Fibroblast of villous mesenchyme (primary cell): ENCODE results near the gene CSTB. TPM values are rescaled to one million over a fixed set of nuclear protein-coding genes. Genes with fewer than 3 reads are reported as not detected.

Source experiments
- DNase-seq: peaks from one replicate; pipeline ENCODE4 v3.0.0-alpha.2; 2010; ENCODE audit warnings: low read depth
- H3K4me3 ChIP-seq: 2 replicates; pipeline ENCODE4 v1.5.1; 2011; ENCODE audit warnings: low read depth, mild to moderate bottlenecking, low read length
- total RNA-seq: library from RNA; depleted of rRNA; stranded (reverse); fragments of >200 nt; gene quantifications from 2 replicates; pipeline ENCODE4 v1.2.3, GENCODE V29; 2012
- TF ChIP-seq, protein P1 (sequence below): IDR thresholded peaks from 2 replicates; pipeline ENCODE4 v1.5.1; 2012; ENCODE audit warnings: low read depth, mild to moderate bottlenecking, low read length; ENCODE audit not compliant: insufficient read depth

Gene CSTB
- total RNA-seq, 1 donor: 16.0 TPM

DNA sequence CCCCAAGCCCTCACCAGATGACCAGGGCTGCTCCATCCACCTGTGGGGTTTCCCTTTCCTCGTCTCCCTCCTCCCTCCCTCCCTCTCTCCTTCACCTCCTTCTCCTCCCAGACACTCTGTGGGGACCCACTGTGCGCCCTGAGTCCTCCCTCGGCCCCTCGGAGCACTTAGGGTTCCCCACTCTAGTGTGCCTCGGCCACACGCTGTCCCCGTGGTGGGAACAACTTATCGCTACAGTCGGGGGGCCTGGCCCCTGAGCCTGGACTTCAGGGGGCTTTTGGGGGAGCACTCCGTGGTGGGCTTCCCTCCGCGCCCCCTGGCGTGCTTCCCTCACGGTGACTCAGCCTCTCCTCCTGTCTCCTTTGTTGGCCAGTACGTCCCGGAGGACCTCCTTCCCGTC is 27.5 kb downstream of the CSTB start:
- TF ChIP-seq, protein P1, sequence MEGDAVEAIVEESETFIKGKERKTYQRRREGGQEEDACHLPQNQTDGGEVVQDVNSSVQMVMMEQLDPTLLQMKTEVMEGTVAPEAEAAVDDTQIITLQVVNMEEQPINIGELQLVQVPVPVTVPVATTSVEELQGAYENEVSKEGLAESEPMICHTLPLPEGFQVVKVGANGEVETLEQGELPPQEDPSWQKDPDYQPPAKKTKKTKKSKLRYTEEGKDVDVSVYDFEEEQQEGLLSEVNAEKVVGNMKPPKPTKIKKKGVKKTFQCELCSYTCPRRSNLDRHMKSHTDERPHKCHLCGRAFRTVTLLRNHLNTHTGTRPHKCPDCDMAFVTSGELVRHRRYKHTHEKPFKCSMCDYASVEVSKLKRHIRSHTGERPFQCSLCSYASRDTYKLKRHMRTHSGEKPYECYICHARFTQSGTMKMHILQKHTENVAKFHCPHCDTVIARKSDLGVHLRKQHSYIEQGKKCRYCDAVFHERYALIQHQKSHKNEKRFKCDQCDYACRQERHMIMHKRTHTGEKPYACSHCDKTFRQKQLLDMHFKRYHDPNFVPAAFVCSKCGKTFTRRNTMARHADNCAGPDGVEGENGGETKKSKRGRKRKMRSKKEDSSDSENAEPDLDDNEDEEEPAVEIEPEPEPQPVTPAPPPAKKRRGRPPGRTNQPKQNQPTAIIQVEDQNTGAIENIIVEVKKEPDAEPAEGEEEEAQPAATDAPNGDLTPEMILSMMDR: no peak
- DNase-seq: no peak
- no peak overlapping the region for H3K4me3 ChIP-seq

DNA sequence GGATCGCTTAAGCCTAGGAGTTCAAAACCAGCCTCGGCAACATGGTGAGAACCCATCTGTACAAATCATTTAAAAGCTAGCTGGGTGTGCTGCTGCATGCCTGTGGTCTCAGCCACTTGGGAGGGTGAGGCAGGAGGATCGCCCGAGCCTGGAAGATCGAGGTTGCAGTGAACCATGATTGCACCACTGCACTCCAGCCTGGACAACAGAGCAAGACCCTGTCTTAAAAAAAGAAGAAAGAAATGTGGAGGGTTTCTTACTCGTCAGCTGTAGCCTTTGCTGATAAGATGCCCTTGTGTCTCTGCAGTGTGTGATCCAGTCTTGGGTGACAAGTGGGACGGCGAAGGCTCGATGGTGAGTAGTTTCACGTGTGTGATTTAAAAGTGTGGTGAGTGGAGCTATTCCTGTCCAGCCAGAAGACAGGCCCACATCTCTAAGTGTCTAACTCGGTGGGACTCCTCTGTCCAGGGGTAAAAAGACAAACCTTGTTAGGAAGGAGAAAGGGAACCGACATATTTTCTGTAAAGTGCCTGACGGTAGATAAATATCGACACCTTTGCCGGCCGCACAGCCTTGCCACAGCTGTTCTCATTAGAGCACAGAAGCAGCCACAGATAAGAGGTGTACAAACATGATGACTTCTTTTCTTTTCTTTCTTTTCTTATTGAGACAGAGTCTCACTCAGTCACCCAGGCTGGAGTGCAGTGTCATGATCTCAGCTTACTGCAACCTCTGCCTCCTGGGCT is 30.2 kb downstream of the CSTB start:
- H3K4me3 ChIP-seq: no peak overlapping the region
- TF ChIP-seq, protein P1: no peak
- no peak for DNase-seq

DNA sequence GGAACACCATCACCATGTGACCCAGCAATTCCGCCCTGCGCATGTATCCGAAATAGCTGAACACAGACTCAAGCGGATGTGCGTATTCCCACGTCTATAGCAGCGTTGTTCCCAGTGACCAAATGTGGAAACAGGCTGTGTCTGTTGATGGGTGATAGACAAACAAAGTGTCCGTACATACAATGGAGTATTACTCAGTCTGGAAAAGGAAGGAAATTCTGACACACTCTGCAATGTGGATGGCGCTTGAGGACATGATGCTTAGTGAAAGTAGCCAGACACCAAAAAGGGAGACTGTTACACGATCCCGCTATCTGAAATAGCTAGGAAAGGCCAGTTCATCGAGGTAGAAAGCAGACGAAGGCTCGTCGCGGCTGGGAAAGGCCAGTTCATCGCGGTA is 31.4 kb downstream of the CSTB start:
- DNase-seq: no peak
- TF ChIP-seq, protein P1: no peak

DNA sequence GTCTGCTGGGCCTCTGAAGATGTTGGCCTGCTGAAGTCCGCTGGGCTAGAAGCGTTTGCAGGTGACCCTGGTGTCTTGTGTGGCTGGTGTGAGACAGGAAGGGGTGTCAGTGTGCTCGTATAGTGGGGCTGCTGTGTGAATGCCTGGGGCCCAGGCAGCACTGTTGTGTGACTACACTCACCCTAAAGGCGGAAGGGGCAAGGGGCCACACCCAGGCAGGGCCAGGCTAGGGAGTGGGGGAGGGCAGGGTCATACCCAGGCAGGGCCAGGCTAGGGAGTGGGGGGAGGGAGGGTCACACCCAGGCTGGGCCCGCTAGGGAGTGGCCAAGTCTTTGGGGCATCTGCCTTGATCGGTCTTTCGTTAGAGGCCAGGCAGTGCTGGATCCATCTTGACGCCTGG is 32.2 kb downstream of the CSTB start:
- TF ChIP-seq, protein P1: no peak
- no peak overlapping the region for H3K4me3 ChIP-seq
- no peak for DNase-seq

More for the DNA sequence above, 31.4 kb downstream of the CSTB start:
- H3K4me3 ChIP-seq: no peak overlapping the region

DNA sequence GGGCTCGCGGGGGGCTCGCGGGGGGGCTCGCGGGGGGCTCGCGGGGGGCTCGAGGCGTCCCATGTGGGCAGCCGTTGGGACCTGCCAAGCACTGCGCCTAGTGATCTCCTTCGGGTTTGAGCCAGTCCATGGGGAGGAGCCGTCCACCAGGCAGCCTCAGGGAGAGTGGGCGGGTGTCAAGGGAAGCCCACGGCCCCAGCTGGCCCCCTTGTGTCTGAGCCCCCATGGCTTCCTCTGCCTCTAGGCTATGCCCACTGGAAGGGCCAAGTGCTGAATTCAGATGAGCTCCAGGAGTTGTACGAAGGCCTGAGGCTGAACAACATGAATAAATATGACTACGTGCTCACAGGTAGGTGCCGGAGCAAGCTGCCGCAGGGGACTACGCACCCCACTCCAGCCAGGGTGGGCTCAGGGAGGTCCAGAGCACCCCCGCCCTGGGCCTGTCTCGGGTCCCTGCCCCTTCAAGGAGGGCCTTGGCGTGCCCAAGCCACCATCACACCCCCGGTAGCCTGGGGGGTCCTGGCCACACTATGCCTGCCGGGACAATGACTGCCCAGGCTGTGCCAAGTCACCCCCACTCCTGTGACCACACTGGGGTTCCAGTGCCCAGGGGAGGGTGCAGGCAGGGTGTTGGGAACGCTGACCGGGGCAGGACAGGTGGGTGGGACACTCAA is 34.5 kb downstream of the CSTB start:
- DNase-seq: no peak
- no peak overlapping the region for H3K4me3 ChIP-seq
- TF ChIP-seq, protein P1: no peak

DNA sequence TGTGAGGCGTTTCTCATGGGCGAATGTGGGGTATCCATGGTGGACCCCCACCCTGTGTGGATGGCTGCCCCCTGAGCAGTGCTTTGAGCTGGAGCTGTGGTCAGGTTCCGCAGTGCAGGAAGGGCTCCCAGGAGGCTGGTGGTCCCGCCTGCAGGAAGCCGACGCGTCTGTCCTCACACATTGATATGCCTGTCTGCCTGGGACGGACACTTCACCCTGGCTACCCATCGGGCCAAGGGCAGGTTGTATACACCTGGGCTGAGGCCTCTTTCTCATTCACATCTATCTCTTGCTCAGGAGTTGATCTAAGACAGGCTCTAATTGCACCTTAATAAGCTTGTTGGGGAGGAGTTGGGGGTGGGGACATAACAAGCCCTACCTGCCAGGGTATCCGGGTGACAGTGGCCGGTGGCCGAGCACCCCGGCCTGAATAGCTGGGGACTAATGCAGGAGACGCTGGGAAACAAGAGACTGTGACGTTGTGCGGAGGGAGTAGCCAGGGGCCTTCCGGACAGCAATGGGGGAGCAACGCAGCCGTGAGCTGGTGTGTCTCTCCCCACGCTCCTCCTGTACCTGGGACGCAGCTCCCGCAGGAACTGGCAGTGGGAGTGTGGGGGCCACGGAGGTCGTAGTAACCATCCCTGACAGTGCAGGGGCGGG is 35.5 kb downstream of the CSTB start:
- TF ChIP-seq, protein P1: no peak
- peak; percentile 36 for DNase-seq
- no peak overlapping the region for H3K4me3 ChIP-seq
